HepG2 (cell line): Measurements from ENCODE around the gene TM2D1. TPM values are rescaled to one million over a fixed set of nuclear protein-coding genes. Genes with fewer than 3 reads are reported as not detected.

Source experiments
- ASH2L ChIP-seq: fragments of 300-600, 200-600 bp; sonication (generic); IDR thresholded peaks from 2 replicates; pipeline ENCODE4 v1.7.0; 2017; ENCODE audit warnings: low read depth, mild to moderate bottlenecking, moderate library complexity, mixed read lengths, low read length; ENCODE audit not compliant: insufficient read length
- CBX5 ChIP-seq: sonication (generic); formaldehyde crosslinking; IDR thresholded peaks from 2 replicates; pipeline ENCODE4 v1.4.0; 2020; ENCODE audit warnings: missing genetic modification reagents, borderline replicate concordance
- ELF4 ChIP-seq: sonication (generic); formaldehyde crosslinking; IDR thresholded peaks from 2 replicates; pipeline ENCODE4 v1.5.0; 2020; ENCODE audit warnings: missing genetic modification reagents, mild to moderate bottlenecking, moderate library complexity, borderline replicate concordance
- GLMP ChIP-seq: sonication (generic); formaldehyde crosslinking; IDR thresholded peaks from 2 replicates; pipeline ENCODE4 v1.9.0; 2021; ENCODE audit warnings: missing genetic modification reagents, mild to moderate bottlenecking, borderline replicate concordance
- GTF2F1 ChIP-seq: fragments of 150-350 bp; IDR thresholded peaks from 2 replicates; pipeline ENCODE4 v1.6.1; 2014; ENCODE audit warnings: low read length
- HMGA1 ChIP-seq: sonication (generic); formaldehyde crosslinking; conservative IDR thresholded peaks from 2 replicates; pipeline ENCODE4 v1.4.0; 2020; ENCODE audit warnings: missing genetic modification reagents
- HNRNPK ChIP-seq: fragments of 200-400 bp; formaldehyde crosslinking; IDR thresholded peaks from 2 replicates; pipeline ENCODE4 v1.6.1; 2018; ENCODE audit warnings: low read length, low read depth, moderate library complexity, mild to moderate bottlenecking; ENCODE audit not compliant: poor library complexity, severe bottlenecking
- NR3C1 ChIP-seq: sonication (generic); formaldehyde crosslinking; IDR thresholded peaks from 2 replicates; pipeline ENCODE4 v1.4.0; 2020; ENCODE audit warnings: missing genetic modification reagents
- NRL ChIP-seq: sonication (generic); formaldehyde crosslinking; IDR thresholded peaks from 2 replicates; pipeline ENCODE4 v1.5.0; 2020; ENCODE audit warnings: missing genetic modification reagents, mild to moderate bottlenecking, moderate library complexity, borderline replicate concordance
- POLR2A ChIP-seq, 2 experiments: IDR thresholded peaks; 2 replicates each; pipeline ENCODE4 v1.6.1; 2011; ENCODE audit warnings: low read depth in 2 of 2, low read length in 2 of 2, mild to moderate bottlenecking in 1 of 2, moderate library complexity in 1 of 2; ENCODE audit not compliant: insufficient read depth in 1 of 2
- RXRA ChIP-seq: sonication (generic); formaldehyde crosslinking; IDR thresholded peaks from 2 replicates; pipeline ENCODE4 v1.5.1; 2020; ENCODE audit warnings: missing genetic modification reagents
- ZC3H13 ChIP-seq: sonication (generic); formaldehyde crosslinking; IDR thresholded peaks from 2 replicates; pipeline ENCODE4 v1.8.1; 2023; ENCODE audit warnings: mild to moderate bottlenecking, missing genetic modification reagents, moderate library complexity
- ZNF205 ChIP-seq: IDR thresholded peaks from 2 replicates; pipeline ENCODE4 v1.6.1; 2018; ENCODE audit warnings: missing biosample characterization, missing genetic modification reagents
- polyA plus RNA-seq, 8 experiments: library from polyadenylated mRNA; depleted of rRNA in 3 of 8; stranded (reverse) in 7 of 8; unstranded in 1 of 8; fragments of >200 nt; fragmentation: Illumina TruSeq in 4 of 8; extraction: Trizol in 4 of 8; gene quantifications; 2 replicates each; pipeline versions ENCODE4 v1.2.1 to v1.2.3, GENCODE V29; 2011 to 2016; ENCODE audit warnings: low read depth in 4 of 8, missing spikeins in 1 of 8, mixed read lengths in 1 of 8; ENCODE audit not compliant: insufficient read depth in 1 of 8
- total RNA-seq, 5 experiments: library from RNA; depleted of rRNA; stranded (reverse); fragments of >200 nt; fragmentation: Illumina TruSeq; extraction: Trizol; gene quantifications; 2 replicates each; pipeline ENCODE4 v1.2.3, GENCODE V29; 2016; ENCODE audit warnings: low read depth in 1 of 5
- TF ChIP-seq, protein P1 (sequence below): sonication (generic); formaldehyde crosslinking; IDR thresholded peaks from 2 replicates; pipeline ENCODE4 v1.5.0; 2020; ENCODE audit warnings: missing genetic modification reagents
- TF ChIP-seq, protein P2 (sequence below), 2 experiments: sonication (generic) in 1 of 2; formaldehyde crosslinking in 1 of 2; IDR thresholded peaks; 2 replicates each; pipeline versions ENCODE4 v1.4.0 to v1.6.1; 2018 to 2020; ENCODE audit warnings: missing genetic modification reagents in 2 of 2, borderline replicate concordance in 1 of 2, low read depth in 1 of 2, mild to moderate bottlenecking in 1 of 2, missing biosample characterization in 1 of 2
- TF ChIP-seq, protein P3 (sequence below): sonication (generic); formaldehyde crosslinking; IDR thresholded peaks from 2 replicates; pipeline ENCODE4 v1.4.0; 2020; ENCODE audit warnings: low read depth, missing genetic modification reagents

TM2D1 gene
- total and polyA plus RNA-seq, 2 of the 13 experiments (the other 11 are each of a cell fraction or from before 2014, with no cell fraction given) = 26.6 to 49.0 TPM

DNA sequence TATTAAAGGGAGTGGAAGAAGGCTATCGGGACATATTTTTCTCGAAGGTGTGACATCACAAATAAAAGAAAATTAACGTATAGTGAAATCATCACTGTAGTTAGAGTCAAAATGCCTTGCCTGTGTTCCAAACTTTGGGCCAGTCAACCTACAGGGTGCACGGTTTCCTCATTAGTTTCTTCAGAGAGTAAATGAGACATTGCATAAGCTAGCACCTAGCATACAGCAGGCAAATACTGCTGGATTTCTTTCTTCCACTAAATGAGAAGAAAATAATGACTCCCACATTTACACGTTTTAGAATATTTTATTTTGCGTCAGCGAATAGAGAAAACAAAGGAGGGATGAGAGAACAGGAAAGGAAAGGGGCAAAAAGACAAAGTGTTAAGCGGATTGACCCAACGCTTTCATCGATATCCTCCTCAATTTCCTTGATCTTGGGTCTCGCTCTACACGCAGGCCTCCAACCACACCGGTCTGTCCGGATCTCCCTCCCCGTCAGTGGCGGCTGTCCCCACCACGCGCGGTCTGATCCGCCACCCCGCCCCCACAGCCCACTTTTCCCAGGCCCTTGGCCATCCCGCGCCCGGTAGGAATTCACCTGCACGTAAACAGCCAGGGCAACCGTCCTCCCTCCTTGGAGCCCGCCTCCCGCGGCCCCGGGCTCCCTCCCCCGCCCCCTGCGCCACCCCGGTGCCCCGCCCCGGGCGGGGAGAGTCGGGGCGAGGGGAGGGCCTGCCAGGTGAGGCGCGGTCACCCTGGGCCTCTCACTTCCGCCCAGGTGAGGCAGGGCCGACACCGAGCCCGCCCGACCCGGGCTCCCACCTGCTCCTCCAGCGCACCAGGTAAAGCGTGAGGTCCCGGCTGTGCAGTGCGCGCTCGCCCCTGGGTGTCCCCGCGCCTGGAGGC, 17.0 kb upstream of the TM2D1 start, which contains the start of gene PATJ (continued):
- TF ChIP-seq, protein P1, sequence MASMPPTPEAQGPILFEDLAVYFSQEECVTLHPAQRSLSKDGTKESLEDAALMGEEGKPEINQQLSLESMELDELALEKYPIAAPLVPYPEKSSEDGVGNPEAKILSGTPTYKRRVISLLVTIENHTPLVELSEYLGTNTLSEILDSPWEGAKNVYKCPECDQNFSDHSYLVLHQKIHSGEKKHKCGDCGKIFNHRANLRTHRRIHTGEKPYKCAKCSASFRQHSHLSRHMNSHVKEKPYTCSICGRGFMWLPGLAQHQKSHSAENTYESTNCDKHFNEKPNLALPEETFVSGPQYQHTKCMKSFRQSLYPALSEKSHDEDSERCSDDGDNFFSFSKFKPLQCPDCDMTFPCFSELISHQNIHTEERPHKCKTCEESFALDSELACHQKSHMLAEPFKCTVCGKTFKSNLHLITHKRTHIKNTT (CRISPR knock-in tag) = no peak
- TF ChIP-seq, protein P2, sequence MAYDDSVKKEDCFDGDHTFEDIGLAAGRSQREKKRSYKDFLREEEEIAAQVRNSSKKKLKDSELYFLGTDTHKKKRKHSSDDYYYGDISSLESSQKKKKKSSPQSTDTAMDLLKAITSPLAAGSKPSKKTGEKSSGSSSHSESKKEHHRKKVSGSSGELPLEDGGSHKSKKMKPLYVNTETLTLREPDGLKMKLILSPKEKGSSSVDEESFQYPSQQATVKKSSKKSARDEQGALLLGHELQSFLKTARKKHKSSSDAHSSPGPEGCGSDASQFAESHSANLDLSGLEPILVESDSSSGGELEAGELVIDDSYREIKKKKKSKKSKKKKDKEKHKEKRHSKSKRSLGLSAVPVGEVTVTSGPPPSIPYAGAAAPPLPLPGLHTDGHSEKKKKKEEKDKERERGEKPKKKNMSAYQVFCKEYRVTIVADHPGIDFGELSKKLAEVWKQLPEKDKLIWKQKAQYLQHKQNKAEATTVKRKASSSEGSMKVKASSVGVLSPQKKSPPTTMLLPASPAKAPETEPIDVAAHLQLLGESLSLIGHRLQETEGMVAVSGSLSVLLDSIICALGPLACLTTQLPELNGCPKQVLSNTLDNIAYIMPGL (CRISPR knock-in tag; IDR thresholded peaks at IDR 0.05; ENCODE audit: borderline replicate concordance in 1 of 2, low read depth in 1 of 2) = peak in 1 of 2 experiments; percentile 40; a peak in 3 of 4 replicates
- TF ChIP-seq GTF2F1 (no peak), HNRNPK (peak; percentile 35), GLMP (CRISPR knock-in tag) (no peak), NR3C1 (CRISPR knock-in tag) (no peak), NRL (CRISPR knock-in tag) (0 out of 2 replicates have a peak, but pooled peaks have one; percentile 44), HMGA1 (CRISPR knock-in tag) (no peak), ZNF205 (CRISPR knock-in tag) (no peak), CBX5 (CRISPR knock-in tag) (no peak), ELF4 (no peak), ZC3H13 (no peak), ASH2L (peak; percentile 42), RXRA (no peak), POLR2A (IDR thresholded peaks at IDR 0.05; ENCODE audit: insufficient read depth in 1 of 2, low read depth in 2 of 2, low read length in 2 of 2) (peak in 1 of 2 experiments; percentile 67; a peak in 2 of 4 replicates)
- TF ChIP-seq, protein P3, sequence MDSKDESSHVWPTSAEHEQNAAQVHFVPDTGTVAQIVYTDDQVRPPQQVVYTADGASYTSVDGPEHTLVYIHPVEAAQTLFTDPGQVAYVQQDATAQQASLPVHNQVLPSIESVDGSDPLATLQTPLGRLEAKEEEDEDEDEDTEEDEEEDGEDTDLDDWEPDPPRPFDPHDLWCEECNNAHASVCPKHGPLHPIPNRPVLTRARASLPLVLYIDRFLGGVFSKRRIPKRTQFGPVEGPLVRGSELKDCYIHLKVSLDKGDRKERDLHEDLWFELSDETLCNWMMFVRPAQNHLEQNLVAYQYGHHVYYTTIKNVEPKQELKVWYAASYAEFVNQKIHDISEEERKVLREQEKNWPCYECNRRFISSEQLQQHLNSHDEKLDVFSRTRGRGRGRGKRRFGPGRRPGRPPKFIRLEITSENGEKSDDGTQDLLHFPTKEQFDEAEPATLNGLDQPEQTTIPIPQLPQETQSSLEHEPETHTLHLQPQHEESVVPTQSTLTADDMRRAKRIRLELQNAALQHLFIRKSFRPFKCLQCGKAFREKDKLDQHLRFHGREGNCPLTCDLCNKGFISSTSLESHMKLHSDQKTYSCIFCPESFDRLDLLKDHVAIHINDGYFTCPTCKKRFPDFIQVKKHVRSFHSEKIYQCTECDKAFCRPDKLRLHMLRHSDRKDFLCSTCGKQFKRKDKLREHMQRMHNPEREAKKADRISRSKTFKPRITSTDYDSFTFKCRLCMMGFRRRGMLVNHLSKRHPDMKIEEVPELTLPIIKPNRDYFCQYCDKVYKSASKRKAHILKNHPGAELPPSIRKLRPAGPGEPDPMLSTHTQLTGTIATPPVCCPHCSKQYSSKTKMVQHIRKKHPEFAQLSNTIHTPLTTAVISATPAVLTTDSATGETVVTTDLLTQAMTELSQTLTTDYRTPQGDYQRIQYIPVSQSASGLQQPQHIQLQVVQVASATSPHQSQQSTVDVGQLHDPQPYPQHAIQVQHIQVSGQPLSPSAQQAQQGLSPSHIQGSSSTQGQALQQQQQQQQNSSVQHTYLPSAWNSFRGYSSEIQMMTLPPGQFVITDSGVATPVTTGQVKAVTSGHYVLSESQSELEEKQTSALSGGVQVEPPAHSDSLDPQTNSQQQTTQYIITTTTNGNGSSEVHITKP (CRISPR knock-in tag) = no peak
